Skeletal muscle satellite cell (primary cell): ENCODE measurements around the gene EIF4G1.
"Not testable (repeated sequence)": the region's sequence is repeated elsewhere in the genome, so short reads cannot be mapped to it uniquely, and the experiment has no call there.

Experiments
- H3K27me3 ChIP-seq: 2 replicates; pipeline ENCODE4 v1.7.0; 2013; ENCODE audit warnings: low read length; ENCODE audit not compliant: control insufficient read depth, insufficient read depth
- H3K36me3 ChIP-seq: 2 replicates; pipeline ENCODE4 v1.7.0; 2013; ENCODE audit warnings: mild to moderate bottlenecking, control low read depth, low read length; ENCODE audit not compliant: insufficient read depth
- H3K4me1 ChIP-seq: 2 replicates; pipeline ENCODE4 v1.7.0; 2013; ENCODE audit warnings: low read length; ENCODE audit not compliant: control insufficient read depth, insufficient read depth
- H3K4me2 ChIP-seq: 2 replicates; pipeline ENCODE4 v1.7.0; 2013; ENCODE audit warnings: mild to moderate bottlenecking, low read length
- H3K4me3 ChIP-seq: 2 replicates; pipeline ENCODE4 v1.7.0; 2013; ENCODE audit warnings: low read length
- H3K9ac ChIP-seq: 2 replicates; pipeline ENCODE4 v1.7.0; 2013; ENCODE audit warnings: mild to moderate bottlenecking, low read depth, low read length, moderate library complexity
- H3K9me3 ChIP-seq: replicated peaks from 2 replicates; pipeline ENCODE4 v1.7.0; 2013; ENCODE audit warnings: mild to moderate bottlenecking, control low read depth, low read length

The EIF4G1 gene

GRCh38 chr3:184336547-184337398 lies 22.4 kb downstream of the EIF4G1 start:
- Histone ChIP-seq H3K4me2 (peak overlapping the region; percentile 95), H3K4me3 (peak overlapping the region; percentile 73), H3K9me3 (no peaks in the 10 kb centered on the region), H3K4me1 (peaks cover 79% of the 10 kb centered on the region), H3K36me3 (peaks cover 37% of the 10 kb centered on the region), H3K27me3 (no peaks in the 10 kb centered on the region), H3K9ac (peak overlapping the region; percentile 75)

GRCh38 chr3:184337399-184337714 lies 23.0 kb downstream of the EIF4G1 start, which contains the start of gene FAM131A:
Gene FAM131A (plus strand): TSS chr3:184337600. CDS start chr3:184337631, 31 bp downstream.
- Histone ChIP-seq H3K9me3 (no peaks in the 10 kb centered on the region), H3K4me3 (peak within 1 kb of the TSS; percentile 73), H3K9ac (peak within 1 kb of the TSS; percentile 75), H3K4me1 (peaks cover 73% of the 10 kb centered on the region), H3K36me3 (peaks cover 32% of the 10 kb centered on the region), H3K4me2 (peak within 1 kb of the TSS; percentile 95), H3K27me3 (no peaks in the 10 kb centered on the region)

- Histone ChIP-seq H3K27me3 (no peaks in the 10 kb centered on the region), H3K36me3 (peaks cover 31% of the 10 kb centered on the region), H3K9me3 (no peaks in the 10 kb centered on the region), H3K4me3 (no peak overlapping the region), H3K4me2 (peak overlapping the region; percentile 95), H3K9ac (no peak overlapping the region), H3K4me1 (peaks cover 67% of the 10 kb centered on the region)
These were observed 23.6 kb downstream of the EIF4G1 start for GRCh38 chr3:184337981-184338380.

GRCh38 chr3:184338511-184338945 lies 24.1 kb downstream of the EIF4G1 start:
- H3K4me3 ChIP-seq, result peak overlapping the region; percentile 40
- peaks cover 61% of the 10 kb centered on the region for H3K4me1 ChIP-seq
- H3K27me3 ChIP-seq, result no peaks in the 10 kb centered on the region
- H3K4me2 ChIP-seq, result peak overlapping the region; percentile 95
- peaks cover 27% of the 10 kb centered on the region for H3K36me3 ChIP-seq
- no peaks in the 10 kb centered on the region for H3K9me3 ChIP-seq
- no peak overlapping the region for H3K9ac ChIP-seq

GRCh38 chr3:184339001-184339400 lies 24.6 kb downstream of the EIF4G1 start:
- H3K27me3 ChIP-seq, result no peaks in the 10 kb centered on the region
- no peak overlapping the region for H3K4me3 ChIP-seq
- peak overlapping the region; percentile 95 for H3K4me2 ChIP-seq
- H3K9me3 ChIP-seq, result no peaks in the 10 kb centered on the region
- H3K4me1 ChIP-seq, result peaks cover 56% of the 10 kb centered on the region
- H3K9ac ChIP-seq, result no peak overlapping the region
- peaks cover 25% of the 10 kb centered on the region for H3K36me3 ChIP-seq

GRCh38 chr3:184339451-184340135 lies 25.2 kb downstream of the EIF4G1 start:
- not testable (repeated sequence) for H3K9ac ChIP-seq, H3K4me3 ChIP-seq, H3K4me2 ChIP-seq, H3K9me3 ChIP-seq, H3K27me3 ChIP-seq
- Histone ChIP-seq H3K4me1 (peaks cover 51% of the 10 kb centered on the region), H3K36me3 (peaks cover 22% of the 10 kb centered on the region)

- H3K4me1 ChIP-seq, result peaks cover 41% of the 10 kb centered on the region
- H3K36me3 ChIP-seq, result peaks cover 17% of the 10 kb centered on the region
These were observed 27.5 kb downstream of the EIF4G1 start for GRCh38 chr3:184341925-184342324.

GRCh38 chr3:184343200-184343876 lies 28.9 kb downstream of the EIF4G1 start:
- Histone ChIP-seq H3K4me2 (no peak overlapping the region), H3K27me3 (no peaks in the 10 kb centered on the region), H3K4me1 (peaks cover 27% of the 10 kb centered on the region), H3K9ac (no peak overlapping the region), H3K9me3 (no peaks in the 10 kb centered on the region), H3K4me3 (no peak overlapping the region), H3K36me3 (peaks cover 17% of the 10 kb centered on the region)

More at GRCh38 chr3:184341925-184342324, 27.5 kb downstream of the EIF4G1 start:
- no peak overlapping the region for H3K4me2 ChIP-seq
- no peaks in the 10 kb centered on the region for H3K9me3 ChIP-seq
- no peaks in the 10 kb centered on the region for H3K27me3 ChIP-seq
- H3K4me3 ChIP-seq, result no peak overlapping the region
- H3K9ac ChIP-seq, result no peak overlapping the region

GRCh38 chr3:184344579-184345316 lies 30.3 kb downstream of the EIF4G1 start:
- Histone ChIP-seq H3K4me1 (peaks cover 20% of the 10 kb centered on the region), H3K9ac (no peak overlapping the region), H3K4me2 (no peak overlapping the region), H3K27me3 (no peaks in the 10 kb centered on the region), H3K36me3 (peaks cover 17% of the 10 kb centered on the region), H3K4me3 (no peak overlapping the region), H3K9me3 (no peaks in the 10 kb centered on the region)

GRCh38 chr3:184345317-184346144 lies 31.1 kb downstream of the EIF4G1 start:
- no peaks in the 10 kb centered on the region for H3K27me3 ChIP-seq
- peak overlapping the region; percentile 3 for H3K9ac ChIP-seq
- no peaks in the 10 kb centered on the region for H3K9me3 ChIP-seq
- no peak overlapping the region for H3K4me3 ChIP-seq
- H3K4me1 ChIP-seq, result peaks cover 16% of the 10 kb centered on the region
- H3K36me3 ChIP-seq, result peaks cover 17% of the 10 kb centered on the region
- H3K4me2 ChIP-seq, result no peak overlapping the region
